ENCODE results near the gene OTOA. TPM values are rescaled to one million over a fixed set of nuclear protein-coding genes. Genes with fewer than 3 reads are reported as not detected.

The OTOA gene
- total RNA-seq, 2 experiments from 2014 or later = not detected

DNA sequence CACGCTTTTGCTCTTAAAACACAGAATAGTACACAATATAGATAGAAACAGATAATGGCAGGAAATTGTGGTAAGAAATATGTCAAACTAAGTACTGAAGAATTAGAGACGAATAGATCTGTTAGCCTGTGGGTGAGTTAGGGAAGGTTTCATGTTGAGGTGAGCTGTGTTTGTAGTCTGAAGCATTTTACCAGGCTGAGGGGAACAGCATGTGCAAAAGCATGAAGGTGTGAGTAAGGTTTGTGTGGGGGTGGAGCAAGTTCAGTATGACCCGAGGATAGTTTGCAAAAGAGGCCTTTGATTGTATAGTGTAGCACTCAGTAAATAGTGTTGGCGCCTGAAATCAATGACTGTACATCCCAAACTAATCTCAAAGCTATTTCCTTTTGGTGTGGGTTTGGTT is 25.2 kb upstream of the OTOA start:
- no peaks in the 10 kb centered on the region for H3K9me3 ChIP-seq (ENCODE audit: low read length)
- no TSS peak for BruUV-seq (replicated peaks)
- H3K36me3 ChIP-seq (ENCODE audit: insufficient read depth, low read length) = peaks cover 17% of the 10 kb centered on the region
- no peaks in the 10 kb centered on the region for H3K9me2 ChIP-seq (ENCODE audit: insufficient read depth, low read length)
- TF ChIP-seq EZH2phosphoT487 (IDR thresholded peaks at IDR 0.05; ENCODE audit: borderline replicate concordance, low read depth, low read length) = no peak
- TF ChIP-seq CTCF (conservative IDR thresholded peaks at IDR 0.05; ENCODE audit: low read length) = no peak
- no peak overlapping the region for H3K27ac ChIP-seq (ENCODE audit: low read depth, low read length, poor library complexity, severe bottlenecking)
- peaks cover 28% of the 10 kb centered on the region for H3K79me2 ChIP-seq (ENCODE audit: insufficient read depth, low read depth, low read length)
- no peak overlapping the region for H3K4me3 ChIP-seq (ENCODE audit: low read depth, low read length, poor library complexity, severe bottlenecking)
- ChIA-PET POLR2A (interaction anchor here (1.6 to 1.7 kb wide), 2 partner anchors 16 to 23 kb away, joined by 3 to 5 read pairs; no protein-coding TSS in a partner anchor), CTCF (ENCODE audit: unreplicated experiment) (no interaction called here)
- intact Hi-C loops (cut with micrococcal nuclease; ENCODE audit: unreplicated experiment) = no loop called here
- DNase-seq (ENCODE audit: low spot score) = no peak
- H4K20me1 ChIP-seq (ENCODE audit: insufficient read depth, low read length) = no peaks in the 10 kb centered on the region
- no peak overlapping the region for H3K4me2 ChIP-seq (ENCODE audit: low read length)
- H3K4me1 ChIP-seq (ENCODE audit: insufficient read depth, low read length, poor library complexity, severe bottlenecking) = peaks cover 38% of the 10 kb centered on the region
- no peak overlapping the region for H2AFZ ChIP-seq (ENCODE audit: low read length)

GRCh38 chr16:21639493-21639892 is 24.3 kb upstream of the OTOA start:
- intact Hi-C loops (cut with micrococcal nuclease; ENCODE audit: unreplicated experiment) = no loop called here
- H3K4me2 ChIP-seq (ENCODE audit: low read length) = no peak overlapping the region
- H3K79me2 ChIP-seq (ENCODE audit: insufficient read depth, low read depth, low read length) = peaks cover 37% of the 10 kb centered on the region

More at GRCh38 chr16:21639493-21639892, 24.3 kb upstream of the OTOA start:
- Histone ChIP-seq H3K36me3 (ENCODE audit: insufficient read depth, low read length) (peaks cover 9% of the 10 kb centered on the region), H4K20me1 (ENCODE audit: insufficient read depth, low read length) (no peaks in the 10 kb centered on the region), H3K4me1 (ENCODE audit: insufficient read depth, low read length, poor library complexity, severe bottlenecking) (peaks cover 48% of the 10 kb centered on the region), H3K27ac (ENCODE audit: low read depth, low read length, poor library complexity, severe bottlenecking) (no peak overlapping the region), H3K9me3 (ENCODE audit: low read length) (no peaks in the 10 kb centered on the region), H3K9me2 (ENCODE audit: insufficient read depth, low read length) (no peaks in the 10 kb centered on the region), H2AFZ (ENCODE audit: low read length) (no peak overlapping the region), H3K4me3 (ENCODE audit: low read depth, low read length, poor library complexity, severe bottlenecking) (no peak overlapping the region)
- DNase-seq (ENCODE audit: low spot score) = no peak
- ChIA-PET POLR2A (interaction anchor here (1.6 to 1.7 kb wide), 2 partner anchors 17 to 22 kb away, joined by 3 to 5 read pairs; no protein-coding TSS in a partner anchor), CTCF (ENCODE audit: unreplicated experiment) (no interaction called here)
- BruUV-seq (replicated peaks) = no TSS peak
- TF ChIP-seq EZH2phosphoT487 (IDR thresholded peaks at IDR 0.05; ENCODE audit: borderline replicate concordance, low read depth, low read length) (no peak), CTCF (conservative IDR thresholded peaks at IDR 0.05; ENCODE audit: low read length) (no peak)

Measured in OCI-LY7 (cell line).